ENCODE data around the gene GRIPAP1.

DNA sequence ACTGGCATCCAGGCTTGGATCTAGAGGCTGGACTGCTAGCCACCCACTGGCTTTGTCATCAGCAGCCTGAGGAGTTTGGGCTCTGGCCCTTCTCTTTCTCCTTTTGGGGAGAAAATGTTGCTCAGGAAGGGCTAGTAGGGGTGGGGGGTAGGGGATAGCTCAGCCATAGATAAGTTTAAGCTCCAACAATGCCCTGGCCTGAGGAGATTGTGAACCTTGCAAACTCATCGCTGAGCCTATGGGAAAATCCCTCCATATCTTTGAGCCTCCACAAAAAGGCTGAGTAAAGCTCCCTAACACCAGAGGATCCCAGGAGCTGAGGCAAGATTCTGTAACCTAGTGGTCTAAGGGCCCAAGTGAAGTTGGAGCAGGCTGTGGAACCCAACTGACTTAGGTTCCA is 53.5 kb downstream of the GRIPAP1 start:
- TF ChIP-seq GATA2 (IDR thresholded peaks at IDR 0.05; ENCODE audit: low read depth, low read length) (no peak), GATA3 (IDR thresholded peaks at IDR 0.05; ENCODE audit: low read depth, low read length) (no peak)

All from SH-SY5Y (cell line).